ENCODE data around the gene TKFC.

Gene TKFC

DNA sequence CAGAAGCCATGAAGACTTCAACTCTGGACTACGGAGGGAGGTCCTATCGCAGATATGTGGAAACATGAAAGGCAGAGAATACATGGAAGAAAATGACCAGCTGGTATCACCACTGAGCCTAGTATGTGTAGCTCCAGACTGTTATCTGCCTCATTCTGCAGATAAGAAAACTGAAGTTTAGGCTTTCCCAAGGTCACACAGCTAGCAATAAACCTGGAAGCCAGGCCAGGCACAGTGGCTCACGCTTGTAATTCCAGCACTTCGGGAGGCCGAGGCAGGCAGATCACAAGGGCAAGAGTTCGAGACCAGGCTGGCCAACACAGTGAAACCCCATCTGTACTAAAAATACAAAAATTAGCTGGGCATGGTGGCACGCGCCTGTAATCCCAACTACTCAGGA, 22.3 kb upstream of the TKFC start:
- in situ Hi-C loops (cut with MboI; ENCODE audit: low pct_unique_long_range_greater_than_20kb, low sequenced_read_pairs, unreplicated experiment) = no loop called here
- DNase-seq (ENCODE audit: low spot score) = no peak
- TF ChIP-seq, protein P1, sequence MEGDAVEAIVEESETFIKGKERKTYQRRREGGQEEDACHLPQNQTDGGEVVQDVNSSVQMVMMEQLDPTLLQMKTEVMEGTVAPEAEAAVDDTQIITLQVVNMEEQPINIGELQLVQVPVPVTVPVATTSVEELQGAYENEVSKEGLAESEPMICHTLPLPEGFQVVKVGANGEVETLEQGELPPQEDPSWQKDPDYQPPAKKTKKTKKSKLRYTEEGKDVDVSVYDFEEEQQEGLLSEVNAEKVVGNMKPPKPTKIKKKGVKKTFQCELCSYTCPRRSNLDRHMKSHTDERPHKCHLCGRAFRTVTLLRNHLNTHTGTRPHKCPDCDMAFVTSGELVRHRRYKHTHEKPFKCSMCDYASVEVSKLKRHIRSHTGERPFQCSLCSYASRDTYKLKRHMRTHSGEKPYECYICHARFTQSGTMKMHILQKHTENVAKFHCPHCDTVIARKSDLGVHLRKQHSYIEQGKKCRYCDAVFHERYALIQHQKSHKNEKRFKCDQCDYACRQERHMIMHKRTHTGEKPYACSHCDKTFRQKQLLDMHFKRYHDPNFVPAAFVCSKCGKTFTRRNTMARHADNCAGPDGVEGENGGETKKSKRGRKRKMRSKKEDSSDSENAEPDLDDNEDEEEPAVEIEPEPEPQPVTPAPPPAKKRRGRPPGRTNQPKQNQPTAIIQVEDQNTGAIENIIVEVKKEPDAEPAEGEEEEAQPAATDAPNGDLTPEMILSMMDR (IDR thresholded peaks at IDR 0.05; ENCODE audit: extremely low read depth, insufficient read depth, missing control alignments) = no peak

DNA sequence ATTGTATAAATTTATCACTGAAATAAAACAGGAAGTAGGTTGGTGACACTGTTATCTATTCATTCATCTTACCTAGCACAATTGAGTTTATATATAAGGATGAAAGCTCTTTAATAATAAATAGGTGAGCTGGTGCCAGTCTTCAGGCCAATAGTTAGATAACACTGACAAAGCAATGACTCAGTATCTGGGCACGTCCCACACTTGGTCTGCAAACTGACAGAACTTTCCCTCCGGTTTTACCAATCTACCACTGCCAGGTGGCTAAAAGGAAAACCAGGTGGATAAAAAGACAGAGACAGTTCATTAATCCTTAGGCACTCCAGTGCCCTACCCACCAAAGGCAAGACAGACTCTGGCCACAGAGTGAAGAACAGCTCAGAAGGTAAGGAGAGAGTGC, 17.8 kb upstream of the TKFC start:
- in situ Hi-C loops (cut with MboI; ENCODE audit: low pct_unique_long_range_greater_than_20kb, low sequenced_read_pairs, unreplicated experiment) = no loop called here
- DNase-seq (ENCODE audit: low spot score) = no peak
- TF ChIP-seq, protein P1 (IDR thresholded peaks at IDR 0.05; ENCODE audit: extremely low read depth, insufficient read depth, missing control alignments) = no peak

DNA sequence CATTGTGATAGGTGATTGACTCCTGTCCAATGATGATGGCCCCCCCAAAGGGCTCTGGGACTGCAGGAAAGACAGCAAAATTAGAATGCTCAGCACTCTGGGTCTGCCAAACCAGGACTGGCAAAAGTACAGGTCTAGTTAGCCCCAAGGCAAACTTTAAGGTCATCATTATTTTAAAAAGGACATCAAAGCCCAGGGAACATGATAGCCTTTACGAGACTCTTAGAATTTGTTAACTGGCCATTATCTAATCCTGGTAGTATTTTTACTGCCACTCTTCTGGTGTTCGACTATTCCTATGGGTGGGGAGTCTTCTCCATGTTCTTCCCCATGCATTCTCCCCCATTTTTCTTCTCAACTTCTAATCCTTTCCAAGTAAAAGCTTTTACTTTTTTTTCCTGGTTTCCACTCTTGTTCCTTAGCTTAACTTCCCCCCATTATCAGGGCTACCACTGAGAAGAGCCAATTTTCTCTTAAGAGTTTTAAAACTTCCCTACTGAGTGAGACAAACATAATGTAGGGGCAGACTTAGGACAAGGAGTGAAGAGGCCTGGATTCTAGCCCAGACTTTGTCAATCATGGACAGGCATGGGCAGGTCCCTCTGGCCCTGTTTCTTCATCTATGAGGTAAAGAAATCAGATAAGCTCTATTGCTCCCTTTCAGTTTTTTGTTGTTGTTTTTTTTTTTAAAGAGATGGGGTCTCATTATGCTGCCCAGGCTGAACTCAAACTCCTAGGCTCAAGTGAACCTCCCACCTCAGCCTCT, 7.2 kb upstream of the TKFC start:
- DNase-seq (ENCODE audit: low spot score) = no peak
- TF ChIP-seq, protein P1 (IDR thresholded peaks at IDR 0.05; ENCODE audit: extremely low read depth, insufficient read depth, missing control alignments) = no peak
- in situ Hi-C loops (cut with MboI; ENCODE audit: low pct_unique_long_range_greater_than_20kb, low sequenced_read_pairs, unreplicated experiment) = no loop called here

DNA sequence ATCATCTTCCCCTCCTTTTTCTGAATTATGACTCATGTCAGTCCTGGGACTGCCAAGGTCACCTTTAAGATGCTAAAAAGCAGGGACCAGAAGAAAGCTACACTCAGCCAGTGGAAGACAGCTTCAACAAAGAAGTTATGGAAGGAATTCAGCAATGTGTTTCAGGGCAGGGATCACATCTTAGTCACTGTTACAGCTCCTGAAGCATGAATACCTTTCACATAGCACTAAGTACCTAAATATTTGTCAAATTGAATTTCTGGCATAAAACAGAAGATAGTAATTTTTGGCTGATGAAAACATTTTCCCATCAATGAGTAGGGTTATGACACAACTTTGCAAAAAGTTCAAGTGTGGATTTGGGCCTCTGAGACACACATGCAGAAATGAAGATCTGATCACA, 5.4 kb upstream of the TKFC start:
- in situ Hi-C loops (cut with MboI; ENCODE audit: low pct_unique_long_range_greater_than_20kb, low sequenced_read_pairs, unreplicated experiment) = no loop called here
- TF ChIP-seq, protein P1 (IDR thresholded peaks at IDR 0.05; ENCODE audit: extremely low read depth, insufficient read depth, missing control alignments) = no peak
- DNase-seq (ENCODE audit: low spot score) = no peak

DNA sequence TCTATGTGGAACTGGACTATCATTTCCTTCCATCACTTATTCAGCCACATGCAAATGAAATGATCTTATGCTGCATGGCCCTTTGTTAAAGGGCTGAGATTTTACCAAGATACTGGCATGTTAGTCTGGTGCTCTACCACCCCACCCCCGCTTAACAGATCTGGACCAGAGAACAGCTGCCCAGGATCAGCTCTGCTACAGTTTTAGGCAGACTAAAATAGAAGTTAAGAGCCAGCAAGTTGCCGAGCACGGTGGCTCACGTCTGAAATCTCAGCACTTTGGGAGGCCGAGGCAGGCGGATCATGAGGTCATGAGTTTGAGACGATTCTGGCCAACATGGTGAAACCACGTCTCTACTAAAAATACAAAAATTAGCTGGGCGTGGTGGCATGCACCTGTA, 4.7 kb upstream of the TKFC start:
- in situ Hi-C loops (cut with MboI; ENCODE audit: low pct_unique_long_range_greater_than_20kb, low sequenced_read_pairs, unreplicated experiment) = no loop called here

DNA sequence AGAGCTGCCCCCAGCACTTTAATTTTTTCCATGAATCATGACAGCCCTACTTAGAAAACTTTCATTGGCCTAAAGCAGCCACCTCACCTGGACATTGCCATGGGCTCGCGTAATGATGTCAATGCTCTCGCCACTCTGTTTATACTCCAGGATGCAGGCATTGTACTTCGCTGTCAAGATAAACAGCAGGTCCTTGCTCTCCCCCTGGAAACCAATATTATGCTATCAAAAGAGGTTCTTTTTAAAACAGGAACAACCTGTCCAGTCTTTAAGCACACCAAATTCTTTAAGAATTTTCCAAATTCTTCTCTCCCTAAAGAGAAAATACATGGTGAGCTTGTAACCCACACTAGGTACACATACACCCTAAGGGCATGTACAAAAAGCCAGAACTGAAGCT, 3.2 kb upstream of the TKFC start:
- DNase-seq (ENCODE audit: low spot score) = no peak
- TF ChIP-seq, protein P1 (IDR thresholded peaks at IDR 0.05; ENCODE audit: extremely low read depth, insufficient read depth, missing control alignments) = no peak
- in situ Hi-C loops (cut with MboI; ENCODE audit: low pct_unique_long_range_greater_than_20kb, low sequenced_read_pairs, unreplicated experiment) = loop anchor here (10.0 kb wide), 1 partner anchor 55 kb away; no protein-coding TSS in a partner anchor

More for the DNA sequence above, 4.7 kb upstream of the TKFC start:
- TF ChIP-seq, protein P1 (IDR thresholded peaks at IDR 0.05; ENCODE audit: extremely low read depth, insufficient read depth, missing control alignments) = no peak
- DNase-seq (ENCODE audit: low spot score) = no peak
